HPDE6-E6E7 (cell line): ENCODE measurements around the gene COQ8B.
"Not testable (repeated sequence)": the region's sequence is repeated elsewhere in the genome, so short reads cannot be mapped to it uniquely, and the experiment has no call there.

Source experiments
- DNase-seq: peaks from one replicate; pipeline ENCODE4 v3.0.0; 2011; ENCODE audit warnings: missing footprints; ENCODE audit errors: extremely low spot score

The COQ8B gene

GRCh38 chr19:40716482-40717324 is at the start of gene COQ8B, which contains the start of gene ITPKC:
Gene COQ8B (minus strand): TSS chr19:40716886. CDS start chr19:40714632, 2,254 bp downstream.
Gene ITPKC (plus strand): TSS chr19:40717112. CDS start chr19:40717136, 24 bp downstream.
- peak; percentile 84 for DNase-seq

GRCh38 chr19:40766385-40766784 is 49.7 kb upstream of the COQ8B start:
- not testable (repeated sequence) for DNase-seq

- no peak for DNase-seq
These were observed 47.3 kb upstream of the COQ8B start for GRCh38 chr19:40763963-40764362.

- no peak for DNase-seq
These were observed 46.8 kb upstream of the COQ8B start for GRCh38 chr19:40763526-40763925.

- no peak for DNase-seq
These were observed 46.2 kb upstream of the COQ8B start for GRCh38 chr19:40762754-40763470.

- DNase-seq: no peak
These were observed 42.7 kb upstream of the COQ8B start for GRCh38 chr19:40759352-40759751.

GRCh38 chr19:40758491-40758890 is 41.8 kb upstream of the COQ8B start:
- no peak for DNase-seq

- no peak for DNase-seq
These were observed 39.9 kb upstream of the COQ8B start for GRCh38 chr19:40756502-40757110.

- DNase-seq: no peak
These were observed 39.1 kb upstream of the COQ8B start for GRCh38 chr19:40755791-40756190.

- no peak for DNase-seq
These were observed 38.5 kb upstream of the COQ8B start for GRCh38 chr19:40755248-40755624.

GRCh38 chr19:40754611-40755247 is 38.0 kb upstream of the COQ8B start:
- DNase-seq: no peak

- DNase-seq: no peak
These were observed 35.6 kb upstream of the COQ8B start for GRCh38 chr19:40752257-40752781.

GRCh38 chr19:40750874-40751537 is 34.3 kb upstream of the COQ8B start, which contains the start of gene SNRPA:
Gene SNRPA (plus strand): TSS chr19:40751203. CDS start chr19:40751409, 206 bp downstream.
- peak; percentile 94 for DNase-seq

- DNase-seq: peak; percentile 99
These were observed 33.6 kb upstream of the COQ8B start, which contains the start of gene ACTMAP for GRCh38 chr19:40750058-40750873. Gene ACTMAP (minus strand): TSS chr19:40750477. CDS start chr19:40749803, 674 bp downstream.

- no peak for DNase-seq
These were observed 30.9 kb upstream of the COQ8B start for GRCh38 chr19:40747536-40747935.

GRCh38 chr19:40745402-40745780 is 28.7 kb upstream of the COQ8B start:
- no peak for DNase-seq

GRCh38 chr19:40744554-40745401 is 28.1 kb upstream of the COQ8B start:
- no peak for DNase-seq

GRCh38 chr19:40743926-40744325 is 27.2 kb upstream of the COQ8B start:
- DNase-seq: no peak

GRCh38 chr19:40742886-40743285 is 26.2 kb upstream of the COQ8B start:
- DNase-seq: no peak
